Measurements from ENCODE around the gene GPATCH11.

GPATCH11 gene

GRCh38 chr2:37084797-37085196, 479 bp downstream of the GPATCH11 start:
- peak overlapping the region; percentile 96 for H3K4me3 ChIP-seq (ENCODE audit: low read depth, low read length)
- TF ChIP-seq CTCF (IDR thresholded peaks at IDR 0.05; ENCODE audit: low read depth, low read length, missing control alignments): no peak
- in situ Hi-C loops (cut with HindIII; ENCODE audit: low sequenced_read_pairs): no loop called here
- DNase-seq (ENCODE audit: low read depth): no peak

GRCh38 chr2:37085731-37086147, 1.4 kb downstream of the GPATCH11 start:
- no peak for DNase-seq (ENCODE audit: low read depth)
- in situ Hi-C loops (cut with HindIII; ENCODE audit: low sequenced_read_pairs): no loop called here
- H3K4me3 ChIP-seq (ENCODE audit: low read depth, low read length): no peak overlapping the region
- no peak for TF ChIP-seq CTCF (IDR thresholded peaks at IDR 0.05; ENCODE audit: low read depth, low read length, missing control alignments)

- in situ Hi-C loops (cut with HindIII; ENCODE audit: low sequenced_read_pairs): no loop called here
- H3K4me3 ChIP-seq (ENCODE audit: low read depth, low read length): no peak overlapping the region
- DNase-seq (ENCODE audit: low read depth): no peak
- no peak for TF ChIP-seq CTCF (IDR thresholded peaks at IDR 0.05; ENCODE audit: low read depth, low read length, missing control alignments)
Observed at GRCh38 chr2:37090019-37090477, 5.7 kb downstream of the GPATCH11 start.

GRCh38 chr2:37091873-37092272, 7.6 kb downstream of the GPATCH11 start:
- in situ Hi-C loops (cut with HindIII; ENCODE audit: low sequenced_read_pairs): no loop called here
- no peak for TF ChIP-seq CTCF (IDR thresholded peaks at IDR 0.05; ENCODE audit: low read depth, low read length, missing control alignments)
- DNase-seq (ENCODE audit: low read depth): no peak
- H3K4me3 ChIP-seq (ENCODE audit: low read depth, low read length): no peak overlapping the region

- no peak overlapping the region for H3K4me3 ChIP-seq (ENCODE audit: low read depth, low read length)
- in situ Hi-C loops (cut with HindIII; ENCODE audit: low sequenced_read_pairs): no loop called here
- no peak for TF ChIP-seq CTCF (IDR thresholded peaks at IDR 0.05; ENCODE audit: low read depth, low read length, missing control alignments)
- no peak for DNase-seq (ENCODE audit: low read depth)
Observed at GRCh38 chr2:37096568-37096967, 12.2 kb downstream of the GPATCH11 start.

- no peak overlapping the region for H3K4me3 ChIP-seq (ENCODE audit: low read depth, low read length)
- no peak for DNase-seq (ENCODE audit: low read depth)
- in situ Hi-C loops (cut with HindIII; ENCODE audit: low sequenced_read_pairs): no loop called here
- no peak for TF ChIP-seq CTCF (IDR thresholded peaks at IDR 0.05; ENCODE audit: low read depth, low read length, missing control alignments)
Observed at GRCh38 chr2:37098416-37099118, 14.2 kb downstream of the GPATCH11 start.
